Gastrocnemius medialis (tissue), 4 donors: ENCODE results near the gene CERS6.

Experiments
- POLR2A ChIP-seq, 2 donors: fragments of 450-650 bp; IDR thresholded peaks; one replicate each; pipeline ENCODE4 v1.6.1; 2017; ENCODE audit warnings: antibody characterized with exemption in 2 of 2, mild to moderate bottlenecking in 2 of 2, moderate library complexity in 2 of 2
- TF ChIP-seq, protein P1 (sequence below), 5 experiments: fragments of 450-650 bp in 3 of 5; fragments of 200-600 bp in 2 of 5; sonication (generic) in 2 of 5; IDR thresholded peaks in 4 of 5; conservative IDR thresholded peaks in 1 of 5; 1 replicate in 4 of 5; 2 replicates in 1 of 5; pipeline ENCODE4 v1.5.1; 2016 to 2019; ENCODE audit warnings: antibody characterized with exemption in 5 of 5, mild to moderate bottlenecking in 3 of 5, moderate library complexity in 3 of 5

DNA sequence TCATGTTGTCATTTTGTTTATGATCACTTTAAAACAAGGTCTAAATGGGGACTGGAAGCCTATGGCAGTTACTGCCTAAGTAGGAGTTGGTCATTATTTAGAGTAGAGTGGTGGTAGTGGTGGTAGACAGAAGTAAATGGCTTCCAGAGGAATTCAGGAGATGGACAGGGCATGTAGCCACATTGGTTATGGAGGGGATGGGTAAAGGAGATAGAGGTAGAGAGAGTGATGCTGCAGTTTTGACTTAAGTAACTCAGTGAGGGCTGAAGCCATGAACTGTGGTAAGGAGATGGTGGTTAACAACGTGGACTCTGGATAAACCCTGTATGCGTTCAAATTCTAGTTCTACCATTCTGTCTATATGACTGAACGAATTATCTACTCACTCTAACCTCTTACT is 284.7 kb downstream of the CERS6 start:
- TF ChIP-seq POLR2A (IDR thresholded peaks at IDR 0.05) = no peak
- TF ChIP-seq, protein P1, sequence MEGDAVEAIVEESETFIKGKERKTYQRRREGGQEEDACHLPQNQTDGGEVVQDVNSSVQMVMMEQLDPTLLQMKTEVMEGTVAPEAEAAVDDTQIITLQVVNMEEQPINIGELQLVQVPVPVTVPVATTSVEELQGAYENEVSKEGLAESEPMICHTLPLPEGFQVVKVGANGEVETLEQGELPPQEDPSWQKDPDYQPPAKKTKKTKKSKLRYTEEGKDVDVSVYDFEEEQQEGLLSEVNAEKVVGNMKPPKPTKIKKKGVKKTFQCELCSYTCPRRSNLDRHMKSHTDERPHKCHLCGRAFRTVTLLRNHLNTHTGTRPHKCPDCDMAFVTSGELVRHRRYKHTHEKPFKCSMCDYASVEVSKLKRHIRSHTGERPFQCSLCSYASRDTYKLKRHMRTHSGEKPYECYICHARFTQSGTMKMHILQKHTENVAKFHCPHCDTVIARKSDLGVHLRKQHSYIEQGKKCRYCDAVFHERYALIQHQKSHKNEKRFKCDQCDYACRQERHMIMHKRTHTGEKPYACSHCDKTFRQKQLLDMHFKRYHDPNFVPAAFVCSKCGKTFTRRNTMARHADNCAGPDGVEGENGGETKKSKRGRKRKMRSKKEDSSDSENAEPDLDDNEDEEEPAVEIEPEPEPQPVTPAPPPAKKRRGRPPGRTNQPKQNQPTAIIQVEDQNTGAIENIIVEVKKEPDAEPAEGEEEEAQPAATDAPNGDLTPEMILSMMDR (IDR thresholded peaks at IDR 0.05 in 4 of 5, conservative IDR thresholded peaks at IDR 0.05 in 1 of 5) = no peak
